ENCODE data around the gene PLEKHG3. TPM values are rescaled to one million over a fixed set of nuclear protein-coding genes. Genes with fewer than 3 reads are reported as not detected.

Gene PLEKHG3
- total RNA-seq, 1 donor from 2014 or later: 10.1 TPM

DNA sequence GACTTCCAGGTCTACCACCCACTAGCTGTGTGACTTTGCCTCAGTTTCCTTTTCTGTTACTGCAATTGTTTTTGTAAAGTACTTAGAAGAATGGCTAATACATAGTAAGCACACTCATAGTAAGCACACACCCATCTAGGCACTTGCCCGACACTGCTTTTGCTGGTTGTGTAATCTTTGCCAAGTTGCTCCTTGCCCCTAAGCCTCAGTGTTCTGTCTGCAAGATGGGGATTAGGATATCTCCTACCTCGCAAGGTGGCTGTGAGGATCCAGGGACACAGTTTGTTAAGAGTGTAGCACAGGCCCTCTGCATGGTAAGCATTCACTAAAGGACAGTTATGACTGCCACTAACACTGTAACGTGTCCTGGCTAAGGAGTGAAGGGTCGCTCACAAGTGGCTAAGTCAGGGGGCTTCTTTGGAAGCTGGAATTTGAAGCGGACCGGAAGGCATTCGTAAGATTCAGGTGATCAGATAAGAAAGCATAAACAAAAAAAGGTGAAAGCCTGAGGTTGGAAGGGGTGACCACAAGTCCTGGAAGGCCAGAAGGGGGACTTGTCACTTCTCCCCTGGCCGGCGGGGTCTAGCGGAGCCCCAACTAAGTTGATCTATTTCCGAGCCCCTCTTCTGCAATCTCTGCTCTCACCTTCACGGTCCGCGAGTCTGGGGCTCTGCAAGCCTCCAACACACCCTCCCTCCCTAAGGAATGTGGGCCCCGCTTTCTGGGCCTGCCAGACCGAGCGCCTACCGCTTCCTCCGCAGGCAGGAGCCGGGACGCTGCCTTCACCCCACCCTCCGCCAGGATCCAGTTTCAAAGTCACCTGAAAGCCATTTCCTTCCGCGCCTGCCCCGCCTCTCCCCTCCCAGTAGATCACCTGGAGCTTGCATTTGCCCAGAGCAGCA is 1.5 kb upstream of the PLEKHG3 start:
- H3K9me3 Mint-ChIP-seq (ENCODE audit: unreplicated experiment): peaks cover 2% of the 10 kb centered on the region
- peaks cover 13% of the 10 kb centered on the region for H3K27me3 Mint-ChIP-seq (ENCODE audit: unreplicated experiment)
- TF ChIP-seq, protein P1, sequence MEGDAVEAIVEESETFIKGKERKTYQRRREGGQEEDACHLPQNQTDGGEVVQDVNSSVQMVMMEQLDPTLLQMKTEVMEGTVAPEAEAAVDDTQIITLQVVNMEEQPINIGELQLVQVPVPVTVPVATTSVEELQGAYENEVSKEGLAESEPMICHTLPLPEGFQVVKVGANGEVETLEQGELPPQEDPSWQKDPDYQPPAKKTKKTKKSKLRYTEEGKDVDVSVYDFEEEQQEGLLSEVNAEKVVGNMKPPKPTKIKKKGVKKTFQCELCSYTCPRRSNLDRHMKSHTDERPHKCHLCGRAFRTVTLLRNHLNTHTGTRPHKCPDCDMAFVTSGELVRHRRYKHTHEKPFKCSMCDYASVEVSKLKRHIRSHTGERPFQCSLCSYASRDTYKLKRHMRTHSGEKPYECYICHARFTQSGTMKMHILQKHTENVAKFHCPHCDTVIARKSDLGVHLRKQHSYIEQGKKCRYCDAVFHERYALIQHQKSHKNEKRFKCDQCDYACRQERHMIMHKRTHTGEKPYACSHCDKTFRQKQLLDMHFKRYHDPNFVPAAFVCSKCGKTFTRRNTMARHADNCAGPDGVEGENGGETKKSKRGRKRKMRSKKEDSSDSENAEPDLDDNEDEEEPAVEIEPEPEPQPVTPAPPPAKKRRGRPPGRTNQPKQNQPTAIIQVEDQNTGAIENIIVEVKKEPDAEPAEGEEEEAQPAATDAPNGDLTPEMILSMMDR (IDR thresholded peaks at IDR 0.05; ENCODE audit: partially characterized antibody, unreplicated experiment): no peak
- no peaks in the 10 kb centered on the region for H3K36me3 Mint-ChIP-seq (ENCODE audit: unreplicated experiment)
- peaks cover 15% of the 10 kb centered on the region for H3K4me1 Mint-ChIP-seq (ENCODE audit: low read depth, unreplicated experiment)
- H3K4me3 Mint-ChIP-seq (ENCODE audit: unreplicated experiment): peak overlapping the region; percentile 83
- no peak overlapping the region for H3K27ac Mint-ChIP-seq (ENCODE audit: unreplicated experiment)
- no peak for DNase-seq

DNA sequence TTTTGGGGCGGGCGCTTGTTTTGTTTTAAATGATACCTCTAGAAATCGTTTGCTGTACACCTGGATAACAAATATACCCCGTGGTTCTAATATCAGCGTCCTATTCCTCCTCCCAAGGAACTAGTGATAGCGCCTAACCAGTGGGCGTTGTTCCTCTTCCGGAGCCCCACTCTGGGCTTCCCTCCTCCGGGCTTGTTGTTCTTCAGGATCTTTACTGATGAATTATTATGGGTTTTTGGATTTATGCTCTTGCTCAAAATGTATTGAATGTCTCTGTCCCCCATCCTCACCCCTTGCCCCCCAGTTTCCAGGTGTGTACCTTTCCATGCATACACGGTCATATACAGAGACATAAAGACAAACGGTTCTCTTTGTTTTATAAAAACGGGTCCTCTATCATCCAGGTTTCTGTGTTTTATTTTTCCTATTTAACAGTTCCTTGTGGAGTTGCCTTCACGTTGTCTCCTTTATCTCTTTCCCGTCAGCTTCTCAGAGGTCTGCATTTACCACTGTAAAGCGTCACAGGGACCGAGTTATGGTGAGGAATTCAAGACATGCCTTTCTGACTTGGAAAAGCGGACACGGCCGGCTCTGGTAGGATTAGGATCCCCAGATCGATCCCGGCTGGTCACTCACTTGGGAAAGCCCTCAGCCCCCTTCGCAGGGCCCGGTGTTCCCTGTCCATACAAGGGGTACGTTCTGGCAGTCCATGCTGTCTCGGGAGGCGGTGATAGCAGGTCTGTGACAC is 655 bp upstream of the PLEKHG3 start:
- Mint-ChIP-seq H3K4me1 (ENCODE audit: low read depth, unreplicated experiment) (peaks cover 15% of the 10 kb centered on the region), H3K36me3 (ENCODE audit: unreplicated experiment) (no peaks in the 10 kb centered on the region), H3K4me3 (ENCODE audit: unreplicated experiment) (peak overlapping the region; percentile 83), H3K9me3 (ENCODE audit: unreplicated experiment) (peaks cover 2% of the 10 kb centered on the region), H3K27me3 (ENCODE audit: unreplicated experiment) (peaks cover 17% of the 10 kb centered on the region), H3K27ac (ENCODE audit: unreplicated experiment) (no peak overlapping the region)
- peak; percentile 49 for DNase-seq
- TF ChIP-seq, protein P1 (IDR thresholded peaks at IDR 0.05; ENCODE audit: partially characterized antibody, unreplicated experiment): no peak

DNA sequence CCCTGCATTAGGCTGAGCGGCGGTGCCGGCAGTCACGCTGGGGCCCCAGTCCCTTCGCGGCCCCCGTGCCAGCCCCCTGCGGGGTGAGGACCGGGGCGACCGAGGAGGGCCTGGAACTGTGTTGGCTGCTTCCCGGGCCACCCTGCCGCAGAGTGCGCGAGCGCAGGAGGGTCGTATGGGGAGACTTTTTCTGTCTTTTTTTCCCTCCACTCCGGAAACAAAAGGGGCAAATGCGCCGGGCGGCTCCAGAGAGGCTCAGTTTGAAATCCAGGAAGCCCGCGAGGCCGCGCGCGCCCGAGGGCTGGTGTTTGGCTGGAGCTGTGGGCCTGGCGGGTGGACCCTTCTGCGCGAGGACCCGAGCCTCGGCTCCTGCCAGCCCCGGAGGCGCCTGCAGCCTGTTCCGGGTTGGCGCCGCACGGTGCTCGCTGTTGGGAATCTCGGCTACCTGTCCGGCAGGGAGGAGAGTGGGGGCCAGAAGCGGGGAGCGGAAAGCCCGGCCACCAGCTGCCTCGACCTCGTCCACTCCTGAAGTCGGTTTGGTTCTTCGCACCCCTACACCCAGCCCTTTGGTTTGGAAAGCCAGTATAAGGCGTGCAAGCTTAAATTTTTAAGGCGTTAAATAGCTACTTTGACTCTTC is 638 bp downstream of the PLEKHG3 start:
- peaks cover 17% of the 10 kb centered on the region for H3K4me1 Mint-ChIP-seq (ENCODE audit: low read depth, unreplicated experiment)
- peaks cover 2% of the 10 kb centered on the region for H3K9me3 Mint-ChIP-seq (ENCODE audit: unreplicated experiment)
- DNase-seq: peak; percentile 50
- H3K4me3 Mint-ChIP-seq (ENCODE audit: unreplicated experiment): peak overlapping the region; percentile 82
- TF ChIP-seq, protein P1 (IDR thresholded peaks at IDR 0.05; ENCODE audit: partially characterized antibody, unreplicated experiment): no peak
- no peak overlapping the region for H3K27ac Mint-ChIP-seq (ENCODE audit: unreplicated experiment)
- H3K27me3 Mint-ChIP-seq (ENCODE audit: unreplicated experiment): peaks cover 17% of the 10 kb centered on the region
- peaks cover 4% of the 10 kb centered on the region for H3K36me3 Mint-ChIP-seq (ENCODE audit: unreplicated experiment)

DNA sequence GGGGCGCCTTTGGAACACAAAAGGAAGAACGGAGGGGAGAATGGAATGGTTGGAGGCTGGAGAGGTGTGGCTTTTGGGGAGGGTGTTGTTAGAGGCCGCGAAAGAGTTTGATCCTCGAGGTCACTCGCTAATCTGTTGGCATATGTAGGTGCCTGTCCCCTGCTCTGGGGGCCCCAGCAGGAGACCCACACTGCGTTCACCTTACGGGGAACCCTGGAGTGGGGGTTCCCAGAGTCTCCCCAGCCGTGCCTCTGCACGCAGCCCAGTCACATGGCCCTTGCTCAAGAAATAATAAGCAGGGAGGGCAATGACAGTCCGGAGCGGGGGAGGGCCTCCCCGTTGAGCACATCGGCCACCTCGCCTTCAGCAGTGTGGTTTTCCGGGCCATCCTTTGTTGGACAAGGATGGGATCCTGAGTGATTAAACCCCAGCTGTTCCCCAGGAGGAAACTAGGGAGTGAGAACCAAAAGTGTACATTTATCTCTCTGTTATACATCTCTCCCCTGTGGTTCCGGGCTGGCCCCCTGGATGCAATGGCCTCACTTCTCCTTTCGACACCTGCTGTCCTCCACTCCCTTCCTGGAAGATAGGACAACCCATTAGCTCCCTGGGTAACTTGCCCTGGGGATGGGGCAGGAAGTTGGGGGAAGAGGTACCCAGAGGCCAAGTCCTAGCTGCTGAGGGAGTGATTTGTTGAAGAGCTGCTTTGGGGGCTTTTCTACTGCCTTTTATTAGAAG is 1.3 kb downstream of the PLEKHG3 start:
- peak overlapping the region; percentile 82 for H3K4me3 Mint-ChIP-seq (ENCODE audit: unreplicated experiment)
- DNase-seq: peak; percentile 27
- TF ChIP-seq, protein P1 (IDR thresholded peaks at IDR 0.05; ENCODE audit: partially characterized antibody, unreplicated experiment): no peak
- H3K27me3 Mint-ChIP-seq (ENCODE audit: unreplicated experiment): peaks cover 17% of the 10 kb centered on the region
- peaks cover 2% of the 10 kb centered on the region for H3K9me3 Mint-ChIP-seq (ENCODE audit: unreplicated experiment)
- H3K36me3 Mint-ChIP-seq (ENCODE audit: unreplicated experiment): peaks cover 4% of the 10 kb centered on the region
- no peak overlapping the region for H3K27ac Mint-ChIP-seq (ENCODE audit: unreplicated experiment)
- H3K4me1 Mint-ChIP-seq (ENCODE audit: low read depth, unreplicated experiment): peaks cover 17% of the 10 kb centered on the region
